Hypothalamus (tissue), 51 donors: ENCODE data around the gene RHBDD1.
"Not testable (repeated sequence)": the region's sequence is repeated elsewhere in the genome, so short reads cannot be mapped to it uniquely, and the experiment has no call there.

Experiments
- DNase-seq, 51 donors: peaks; one replicate each; lab custom pipeline; 2025; lab: John Stamatoyannopoulos, UW

Gene RHBDD1

GRCh38 chr2:226839161-226839560 lies 3.3 kb downstream of the RHBDD1 start:
- DNase-seq: no peak

GRCh38 chr2:226839951-226840350 lies 4.1 kb downstream of the RHBDD1 start:
- no peak for DNase-seq

- not testable (repeated sequence) for DNase-seq
These were observed 7.1 kb downstream of the RHBDD1 start for GRCh38 chr2:226843001-226843400.

- no peak for DNase-seq
These were observed 9.7 kb downstream of the RHBDD1 start for GRCh38 chr2:226845386-226846116.

GRCh38 chr2:226847090-226847489 lies 11.2 kb downstream of the RHBDD1 start:
- DNase-seq: no peak

GRCh38 chr2:226847511-226847910 lies 11.7 kb downstream of the RHBDD1 start:
- DNase-seq: no peak

GRCh38 chr2:226849349-226849748 lies 13.5 kb downstream of the RHBDD1 start:
- DNase-seq: no peak

- DNase-seq: no peak
These were observed 14.2 kb downstream of the RHBDD1 start for GRCh38 chr2:226850024-226850423.

GRCh38 chr2:226855787-226856186 lies 19.9 kb downstream of the RHBDD1 start:
- no peak for DNase-seq

GRCh38 chr2:226860087-226860486 lies 24.2 kb downstream of the RHBDD1 start:
- DNase-seq: no peak

GRCh38 chr2:226862623-226863022 lies 26.8 kb downstream of the RHBDD1 start:
- DNase-seq: no peak

- no peak for DNase-seq
These were observed 29.4 kb downstream of the RHBDD1 start for GRCh38 chr2:226865273-226865672.

GRCh38 chr2:226865710-226866109 lies 29.9 kb downstream of the RHBDD1 start:
- no peak for DNase-seq

- no peak for DNase-seq
These were observed 32.7 kb downstream of the RHBDD1 start for GRCh38 chr2:226868331-226869162.

GRCh38 chr2:226869371-226869770 lies 33.5 kb downstream of the RHBDD1 start:
- peak in 1 of 51 donors; percentile 47 for DNase-seq

GRCh38 chr2:226873051-226873620 lies 37.3 kb downstream of the RHBDD1 start:
- no peak for DNase-seq

- DNase-seq: no peak
These were observed 38.0 kb downstream of the RHBDD1 start for GRCh38 chr2:226873826-226874225.

- DNase-seq: no peak
These were observed 38.9 kb downstream of the RHBDD1 start for GRCh38 chr2:226874749-226875148.

- DNase-seq: no peak
These were observed 39.8 kb downstream of the RHBDD1 start for GRCh38 chr2:226875438-226876225.

GRCh38 chr2:226877491-226877890 lies 41.6 kb downstream of the RHBDD1 start:
- peak in 1 of 51 donors; percentile 64 for DNase-seq

GRCh38 chr2:226881287-226881686 lies 45.4 kb downstream of the RHBDD1 start:
- DNase-seq: no peak
